Endothelial cell of umbilical vein (primary cell): Measurements from ENCODE around the gene FRMD4A. TPM values are rescaled to one million over a fixed set of nuclear protein-coding genes. Genes with fewer than 3 reads are reported as not detected.

Experiments used
- BruUV-seq: library from RNA; stranded (reverse); fragments of 400-500 nt; replicated peaks from 2 replicates; lab custom pipeline; 2021; lab: Mats Ljungman, UMichigan
- CTCF ChIA-PET: fragments of 300-600, 350-600 bp; sonication (Branson Sonifier 250); formaldehyde crosslinking; loops from one replicate; lab custom pipeline; 2021; ENCODE audit warnings: antibody characterized with exemption, inconsistent platforms; lab: Charles Lee
- POLR2A ChIA-PET: fragments of 300-600, 350-600 bp; sonication (Branson Sonifier 250); formaldehyde crosslinking; loops from one replicate; lab custom pipeline; 2021; ENCODE audit warnings: antibody characterized with exemption, inconsistent platforms; lab: Charles Lee
- DNase-seq: peaks from one replicate; pipeline ENCODE4 v3.0.0-alpha.2; 2011; ENCODE audit warnings: low read depth, low spot score
- FAIRE-seq: peaks from 2 replicates; lab custom pipeline; 2011; peaks lifted over from hg19 to GRCh38; lab: Jason Lieb, UNC
- H2AFZ ChIP-seq: 2 replicates; pipeline ENCODE4 v1.6.0; 2012; ENCODE audit warnings: low read depth, low read length, control low read depth, inconsistent platforms
- H3K27ac ChIP-seq: 2 replicates; pipeline ENCODE4 v1.5.1; 2011; ENCODE audit warnings: low read depth, mild to moderate bottlenecking, control low read depth, low read length, moderate library complexity; ENCODE audit not compliant: insufficient read depth
- H3K27me3 ChIP-seq, 2 experiments: 2 replicates each; pipeline versions ENCODE4 v1.6.0 to v1.6.1; 2011; ENCODE audit warnings: low read length in 2 of 2, mixed read lengths in 1 of 2; ENCODE audit not compliant: control insufficient read depth in 2 of 2, insufficient read depth in 2 of 2
- H3K36me3 ChIP-seq, 2 experiments: 2 replicates in 1 of 2; 3 replicates in 1 of 2; pipeline ENCODE4 v1.5.1; 2011; ENCODE audit warnings: low read length in 2 of 2, mild to moderate bottlenecking in 1 of 2, moderate library complexity in 1 of 2; ENCODE audit not compliant: control insufficient read depth in 2 of 2, insufficient read depth in 2 of 2; ENCODE audit errors: extremely low read depth in 1 of 2
- H3K4me1 ChIP-seq: 3 replicates; pipeline ENCODE4 v1.5.1; 2011; ENCODE audit warnings: mild to moderate bottlenecking, low read length; ENCODE audit not compliant: control insufficient read depth, insufficient read depth; ENCODE audit errors: extremely low read depth
- H3K4me2 ChIP-seq: 2 replicates; pipeline ENCODE4 v1.6.1; 2011; ENCODE audit warnings: low read length, control low read depth, mixed read lengths; ENCODE audit not compliant: insufficient read depth
- H3K4me3 ChIP-seq, 3 experiments: fragments of 200-600 bp in 1 of 3; sonication (generic), shearing (Covaris generic) in 1 of 3; replicated peaks in 1 of 3; 2 replicates each; pipeline ENCODE4 v1.5.1; 2011 to 2016; ENCODE audit warnings: control low read depth in 3 of 3, low read length in 3 of 3, mild to moderate bottlenecking in 2 of 3, inconsistent platforms in 1 of 3, low read depth in 1 of 3, moderate library complexity in 1 of 3; ENCODE audit not compliant: insufficient read depth in 1 of 3
- H3K79me2 ChIP-seq: 2 replicates; pipeline ENCODE4 v1.6.0; 2012; ENCODE audit warnings: low read length, inconsistent platforms; ENCODE audit not compliant: control insufficient read depth, insufficient read depth
- H3K9ac ChIP-seq: replicated peaks from 2 replicates; pipeline ENCODE3; 2011; ENCODE audit warnings: low read length, control low read depth; ENCODE audit not compliant: insufficient read depth; ENCODE audit errors: extremely low read depth
- H3K9me1 ChIP-seq: replicated peaks from 3 replicates; pipeline ENCODE4 v1.6.0; 2011; ENCODE audit warnings: mild to moderate bottlenecking, low read length; ENCODE audit not compliant: control insufficient read depth, insufficient read depth; ENCODE audit errors: extremely low read depth
- H3K9me3 ChIP-seq: replicated peaks from 2 replicates; pipeline ENCODE4 v1.5.1; 2012; ENCODE audit warnings: low read length, inconsistent platforms; ENCODE audit not compliant: control insufficient read depth, insufficient read depth
- H4K20me1 ChIP-seq: replicated peaks from 2 replicates; pipeline ENCODE3; 2011; ENCODE audit warnings: mild to moderate bottlenecking, low read length; ENCODE audit not compliant: control insufficient read depth, insufficient read depth; ENCODE audit errors: extremely low read depth
- EZH2 ChIP-seq: IDR thresholded peaks from 2 replicates; pipeline ENCODE4 v1.6.1; 2012; ENCODE audit warnings: borderline replicate concordance, low read depth, mild to moderate bottlenecking, moderate library complexity, low read length, inconsistent platforms; ENCODE audit not compliant: severe bottlenecking
- FOS ChIP-seq: IDR thresholded peaks from 2 replicates; pipeline ENCODE4 v1.6.1; 2011; ENCODE audit warnings: mild to moderate bottlenecking, low read length, moderate library complexity, borderline replicate concordance; ENCODE audit not compliant: insufficient read depth
- GATA2 ChIP-seq: IDR thresholded peaks from 2 replicates; pipeline ENCODE4 v1.7.0; 2011; ENCODE audit warnings: low read depth, mild to moderate bottlenecking, moderate library complexity, mixed read lengths, low read length; ENCODE audit not compliant: insufficient read length, insufficient read depth
- JUN ChIP-seq: IDR thresholded peaks from 2 replicates; pipeline ENCODE4 v1.6.1; 2011; ENCODE audit warnings: borderline replicate concordance, low read depth; ENCODE audit not compliant: insufficient read length, insufficient read depth
- MAX ChIP-seq: IDR thresholded peaks from 2 replicates; pipeline ENCODE4 v1.6.1; 2011; ENCODE audit not compliant: insufficient read depth, insufficient read length
- MYC ChIP-seq: IDR thresholded peaks from one replicate; pipeline ENCODE4 v1.6.1; 2011; ENCODE audit warnings: mild to moderate bottlenecking, low read depth, low read length
- POLR2A ChIP-seq: IDR thresholded peaks from 2 replicates; pipeline ENCODE4 v1.6.1; 2012; ENCODE audit warnings: low read depth, mild to moderate bottlenecking, control low read depth, low read length
- POLR2AphosphoS5 ChIP-seq: IDR thresholded peaks from 2 replicates; pipeline ENCODE4 v1.6.1; 2012; ENCODE audit warnings: low read depth, mild to moderate bottlenecking, control low read depth, low read length, moderate library complexity; ENCODE audit not compliant: insufficient read depth
- dilution Hi-C: fragments of 300-500 bp; cut with MboI; formaldehyde crosslinking; loops from one replicate; pipeline ENCODE4 v1.15.0; 2019; ENCODE audit warnings: low sequenced_read_pairs; ENCODE audit not compliant: extremely low pct_ligation_motif_present
- intact Hi-C: fragments of 100-400 bp; cut with micrococcal nuclease; formaldehyde crosslinking; loops from one replicate; pipeline ENCODE4 v1.10.0; 2022
- polyA plus RNA-seq, 4 experiments: library from polyadenylated mRNA; depleted of rRNA in 3 of 4; stranded (reverse) in 3 of 4; unstranded in 1 of 4; fragments of >200 nt; gene quantifications; 2 replicates each; pipeline versions ENCODE4 v1.2.1 to v1.2.3, GENCODE V29; 2011 to 2012; ENCODE audit warnings: missing spikeins in 1 of 4
- total RNA-seq: library from RNA; stranded (reverse); gene quantifications from 2 replicates; pipeline ENCODE4 v1.2.3, GENCODE V29; 2021
- TF ChIP-seq, protein P1 (sequence below), 2 donors: IDR thresholded peaks; 1 replicate in 1 of 2; 2 replicates in 1 of 2; pipeline ENCODE4 v1.5.1; 2011; ENCODE audit warnings: low read length in 2 of 2, mild to moderate bottlenecking in 2 of 2, moderate library complexity in 2 of 2, control low read depth in 1 of 2, inconsistent platforms in 1 of 2, low read depth in 1 of 2; ENCODE audit not compliant: insufficient read depth in 1 of 2; ENCODE audit errors: extremely low read depth in 1 of 2

Gene FRMD4A
- total and polyA plus RNA-seq, 2 donors (not counting 3 experiments of a cell fraction or from before 2014, with no cell fraction given), result 123 to 148 TPM

- Histone ChIP-seq H3K4me1 (no peaks in the 10 kb centered on the region), H3K27me3 (peaks cover 27 to 31% of the 10 kb centered on the region in 2 experiments), H3K36me3 (no peaks in the 10 kb centered on the region), H3K9me3 (no peaks in the 10 kb centered on the region), H3K79me2 (no peaks in the 10 kb centered on the region), H3K27ac (no peak overlapping the region), H3K9ac (no peak overlapping the region), H3K4me2 (no peak overlapping the region), H3K9me1 (no peaks in the 10 kb centered on the region), H3K4me3 (no peak overlapping the region), H4K20me1 (no peaks in the 10 kb centered on the region), H2AFZ (no peak overlapping the region)
- intact Hi-C loops, result no loop called here
- FAIRE-seq (no peak), DNase-seq (no peak)
- CTCF ChIA-PET, result interaction anchor here (1.3 kb wide), 1 partner anchor 12 kb away, joined by 3 read pairs; no protein-coding TSS in a partner anchor
- dilution Hi-C loops, result no loop called here
- TF ChIP-seq POLR2AphosphoS5 (no peak), POLR2A (no peak), GATA2 (no peak), JUN (no peak), FOS (no peak), MYC (no peak), MAX (no peak), EZH2 (no peak)
- TF ChIP-seq, protein P1, sequence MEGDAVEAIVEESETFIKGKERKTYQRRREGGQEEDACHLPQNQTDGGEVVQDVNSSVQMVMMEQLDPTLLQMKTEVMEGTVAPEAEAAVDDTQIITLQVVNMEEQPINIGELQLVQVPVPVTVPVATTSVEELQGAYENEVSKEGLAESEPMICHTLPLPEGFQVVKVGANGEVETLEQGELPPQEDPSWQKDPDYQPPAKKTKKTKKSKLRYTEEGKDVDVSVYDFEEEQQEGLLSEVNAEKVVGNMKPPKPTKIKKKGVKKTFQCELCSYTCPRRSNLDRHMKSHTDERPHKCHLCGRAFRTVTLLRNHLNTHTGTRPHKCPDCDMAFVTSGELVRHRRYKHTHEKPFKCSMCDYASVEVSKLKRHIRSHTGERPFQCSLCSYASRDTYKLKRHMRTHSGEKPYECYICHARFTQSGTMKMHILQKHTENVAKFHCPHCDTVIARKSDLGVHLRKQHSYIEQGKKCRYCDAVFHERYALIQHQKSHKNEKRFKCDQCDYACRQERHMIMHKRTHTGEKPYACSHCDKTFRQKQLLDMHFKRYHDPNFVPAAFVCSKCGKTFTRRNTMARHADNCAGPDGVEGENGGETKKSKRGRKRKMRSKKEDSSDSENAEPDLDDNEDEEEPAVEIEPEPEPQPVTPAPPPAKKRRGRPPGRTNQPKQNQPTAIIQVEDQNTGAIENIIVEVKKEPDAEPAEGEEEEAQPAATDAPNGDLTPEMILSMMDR (IDR thresholded peaks at IDR 0.05; ENCODE audit: extremely low read depth in 1 of 2, insufficient read depth in 1 of 2, low read depth in 1 of 2, low read length in 2 of 2), result no peak
- no TSS peak for BruUV-seq
- POLR2A ChIA-PET, result no interaction called here
These were observed 177.1 kb downstream of the FRMD4A start for GRCh38 chr10:14153570-14154055.
